Measurements from ENCODE around the gene NASP.
A peak's percentile ranks its signal among the peaks of the same experiment; 100 is the strongest.

NASP gene

DNA sequence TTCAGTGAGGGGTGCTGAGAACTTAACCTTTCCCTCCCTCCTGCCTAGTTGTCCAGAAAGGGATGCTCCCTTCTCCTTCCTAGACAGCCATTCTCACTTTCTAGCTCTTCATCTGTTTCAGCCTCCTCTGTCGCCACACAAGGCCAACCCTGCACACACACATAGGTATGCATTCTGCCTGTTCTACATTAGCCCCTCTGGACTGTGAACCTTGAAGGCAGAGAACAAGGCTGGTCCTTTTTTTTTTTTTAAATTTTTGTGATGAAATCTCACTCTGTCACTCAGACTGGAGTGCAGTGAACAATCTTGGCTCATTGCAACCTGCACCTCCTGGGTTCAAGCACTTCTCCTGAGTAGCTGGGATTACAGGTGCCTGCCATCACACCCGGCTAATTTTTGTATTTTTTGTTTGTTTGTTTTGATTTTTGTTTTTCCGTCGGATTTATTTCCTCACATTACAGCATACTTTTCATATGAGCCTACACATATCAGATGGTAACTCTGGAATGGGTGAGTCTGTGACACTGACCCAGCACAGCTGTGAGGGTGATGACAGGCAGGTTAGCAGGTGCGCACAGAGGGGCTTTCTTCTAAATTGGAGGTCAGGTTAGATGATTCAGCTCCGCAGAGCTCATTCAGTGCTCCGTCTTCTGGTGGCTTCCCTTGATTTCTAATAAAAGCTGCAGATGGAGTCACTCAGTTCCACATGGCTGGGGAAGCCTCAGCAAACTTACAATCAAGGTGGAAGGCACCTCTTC is 38.1 kb upstream of the NASP start:
- no peaks in the 10 kb centered on the region for H3K9me3 ChIP-seq (ENCODE audit: control insufficient read depth, low read length)
- TF ChIP-seq, protein P1, sequence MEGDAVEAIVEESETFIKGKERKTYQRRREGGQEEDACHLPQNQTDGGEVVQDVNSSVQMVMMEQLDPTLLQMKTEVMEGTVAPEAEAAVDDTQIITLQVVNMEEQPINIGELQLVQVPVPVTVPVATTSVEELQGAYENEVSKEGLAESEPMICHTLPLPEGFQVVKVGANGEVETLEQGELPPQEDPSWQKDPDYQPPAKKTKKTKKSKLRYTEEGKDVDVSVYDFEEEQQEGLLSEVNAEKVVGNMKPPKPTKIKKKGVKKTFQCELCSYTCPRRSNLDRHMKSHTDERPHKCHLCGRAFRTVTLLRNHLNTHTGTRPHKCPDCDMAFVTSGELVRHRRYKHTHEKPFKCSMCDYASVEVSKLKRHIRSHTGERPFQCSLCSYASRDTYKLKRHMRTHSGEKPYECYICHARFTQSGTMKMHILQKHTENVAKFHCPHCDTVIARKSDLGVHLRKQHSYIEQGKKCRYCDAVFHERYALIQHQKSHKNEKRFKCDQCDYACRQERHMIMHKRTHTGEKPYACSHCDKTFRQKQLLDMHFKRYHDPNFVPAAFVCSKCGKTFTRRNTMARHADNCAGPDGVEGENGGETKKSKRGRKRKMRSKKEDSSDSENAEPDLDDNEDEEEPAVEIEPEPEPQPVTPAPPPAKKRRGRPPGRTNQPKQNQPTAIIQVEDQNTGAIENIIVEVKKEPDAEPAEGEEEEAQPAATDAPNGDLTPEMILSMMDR (IDR thresholded peaks at IDR 0.05) = no peak
- H3K4me3 ChIP-seq (ENCODE audit: low read depth, low read length) = no peak overlapping the region
- H3K4me1 ChIP-seq = no peaks in the 10 kb centered on the region
- H3K79me2 ChIP-seq = no peaks in the 10 kb centered on the region
- no peak overlapping the region for H2AFZ ChIP-seq
- H3K27ac ChIP-seq = no peak overlapping the region
- no peaks in the 10 kb centered on the region for H3K36me3 ChIP-seq (ENCODE audit: control insufficient read depth, insufficient read depth, low read length)
- no peaks in the 10 kb centered on the region for H3K27me3 ChIP-seq (ENCODE audit: control insufficient read depth, insufficient read depth, low read length)
- no peak overlapping the region for H3K4me2 ChIP-seq (ENCODE audit: low read length)
- no peak overlapping the region for H3K9ac ChIP-seq

DNA sequence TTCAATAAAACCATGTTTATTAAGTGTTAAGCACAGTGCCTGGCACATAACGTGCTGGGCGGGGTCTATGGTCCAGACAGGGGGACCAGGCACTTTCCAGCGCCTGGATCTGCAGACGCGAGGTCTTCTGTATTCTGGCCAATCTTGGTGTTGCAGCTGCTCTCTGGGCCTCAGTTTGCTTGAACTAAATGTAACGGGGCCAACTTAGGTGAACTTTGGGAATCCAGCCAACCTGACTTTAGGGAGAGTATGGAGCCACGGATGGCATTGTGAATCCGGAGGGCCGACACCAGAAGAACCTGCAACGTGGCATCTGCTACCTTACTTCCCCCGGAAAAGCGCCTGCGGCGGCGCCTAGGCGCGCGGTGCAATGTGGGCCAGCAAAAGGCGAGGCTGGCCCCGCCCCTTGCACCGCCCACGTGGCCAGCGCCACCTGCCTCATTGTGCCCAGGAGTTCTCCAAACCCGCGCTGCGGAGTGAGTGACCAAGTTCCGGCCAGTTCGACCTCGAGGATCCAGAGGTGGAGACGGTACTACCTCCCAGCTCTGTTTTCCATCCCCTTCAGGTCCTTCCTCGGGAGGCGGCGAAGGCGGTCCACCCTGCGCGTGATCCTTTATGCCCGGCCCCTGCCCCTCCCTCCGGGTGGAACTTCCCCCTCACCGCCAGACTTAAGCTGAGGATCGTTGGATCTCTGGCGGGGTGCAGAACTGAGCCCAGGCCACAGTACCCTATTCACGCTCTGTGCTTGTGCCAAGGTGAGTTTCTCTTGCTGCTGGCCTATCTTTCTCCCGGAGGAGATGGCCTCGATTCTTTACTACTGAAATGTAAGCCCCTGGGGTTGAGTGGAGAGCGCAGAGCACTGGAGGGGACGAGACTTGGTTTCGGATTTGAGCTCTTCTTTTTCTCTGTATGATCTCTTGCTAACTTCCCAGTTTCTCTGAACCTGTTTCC is 33.2 kb upstream of the NASP start, which contains the start of gene AKR1A1:
Gene AKR1A1, plus strand, starts transcription at position 426 of the 951 bp plus-strand sequence. CDS start 10,969 bp downstream, outside the sequence.
- peak within 1 kb of the TSS; percentile 72 for H3K4me3 ChIP-seq (ENCODE audit: low read depth, low read length)

GRCh38 chr1:45551684-45552083 is 32.2 kb upstream of the NASP start:
- H3K36me3 ChIP-seq (ENCODE audit: control insufficient read depth, insufficient read depth, low read length) = no peaks in the 10 kb centered on the region
- H3K9me3 ChIP-seq (ENCODE audit: control insufficient read depth, low read length) = no peaks in the 10 kb centered on the region
- TF ChIP-seq, protein P1 (IDR thresholded peaks at IDR 0.05) = no peak
- H3K4me2 ChIP-seq (ENCODE audit: low read length) = peak overlapping the region; percentile 88
- H3K27me3 ChIP-seq (ENCODE audit: control insufficient read depth, insufficient read depth, low read length) = no peaks in the 10 kb centered on the region
- H3K79me2 ChIP-seq = no peaks in the 10 kb centered on the region
- no peak overlapping the region for H3K27ac ChIP-seq
- peak overlapping the region; percentile 94 for H2AFZ ChIP-seq
- H3K4me1 ChIP-seq = no peaks in the 10 kb centered on the region
- peak overlapping the region; percentile 72 for H3K4me3 ChIP-seq (ENCODE audit: low read depth, low read length)
- H3K9ac ChIP-seq = no peak overlapping the region

More for the DNA sequence above, 33.2 kb upstream of the NASP start, which contains the start of gene AKR1A1:
- Histone ChIP-seq H3K27ac (peak within 1 kb of the TSS; percentile 76), H3K4me1 (no peaks in the 10 kb centered on the region), H3K9me3 (ENCODE audit: control insufficient read depth, low read length) (no peaks in the 10 kb centered on the region), H3K9ac (peak within 1 kb of the TSS; percentile 19), H3K36me3 (ENCODE audit: control insufficient read depth, insufficient read depth, low read length) (no peaks in the 10 kb centered on the region), H3K27me3 (ENCODE audit: control insufficient read depth, insufficient read depth, low read length) (no peaks in the 10 kb centered on the region), H3K79me2 (no peaks in the 10 kb centered on the region), H2AFZ (peak within 1 kb of the TSS; percentile 94), H3K4me2 (ENCODE audit: low read length) (peak within 1 kb of the TSS; percentile 88)
- TF ChIP-seq, protein P1 (IDR thresholded peaks at IDR 0.05) = no peak

- Histone ChIP-seq H3K79me2 (no peaks in the 10 kb centered on the region), H3K4me3 (ENCODE audit: low read depth, low read length) (no peak overlapping the region), H2AFZ (no peak overlapping the region), H3K9me3 (ENCODE audit: control insufficient read depth, low read length) (no peaks in the 10 kb centered on the region), H3K27me3 (ENCODE audit: control insufficient read depth, insufficient read depth, low read length) (no peaks in the 10 kb centered on the region), H3K4me2 (ENCODE audit: low read length) (no peak overlapping the region), H3K4me1 (no peaks in the 10 kb centered on the region), H3K36me3 (ENCODE audit: control insufficient read depth, insufficient read depth, low read length) (no peaks in the 10 kb centered on the region), H3K9ac (no peak overlapping the region), H3K27ac (no peak overlapping the region)
- TF ChIP-seq, protein P1 (IDR thresholded peaks at IDR 0.05) = no peak
Measured at GRCh38 chr1:45552331-45552730, 31.5 kb upstream of the NASP start.
